ENCODE results near the gene ACTN1.

DNA sequence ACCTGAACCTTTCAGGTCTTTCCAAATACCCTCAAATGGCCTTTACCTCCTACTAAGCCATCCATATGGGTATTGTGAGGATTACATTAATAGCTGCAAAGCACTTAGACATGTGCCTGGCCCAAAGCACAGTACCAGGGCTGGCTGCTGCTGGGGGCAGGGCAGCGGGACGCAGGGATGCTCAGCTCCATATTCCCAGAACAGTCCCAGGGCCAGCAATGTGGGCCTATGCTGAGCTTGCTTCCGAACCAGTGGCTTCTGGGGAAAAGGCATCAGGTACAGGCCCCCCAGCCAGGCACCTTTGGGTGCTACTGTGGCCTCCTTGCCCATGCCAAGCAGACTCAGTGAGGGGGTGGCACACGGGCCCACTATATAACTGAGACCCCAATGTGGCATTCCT lies 10.4 kb downstream of the ACTN1 start:
- TF ChIP-seq, protein P1, sequence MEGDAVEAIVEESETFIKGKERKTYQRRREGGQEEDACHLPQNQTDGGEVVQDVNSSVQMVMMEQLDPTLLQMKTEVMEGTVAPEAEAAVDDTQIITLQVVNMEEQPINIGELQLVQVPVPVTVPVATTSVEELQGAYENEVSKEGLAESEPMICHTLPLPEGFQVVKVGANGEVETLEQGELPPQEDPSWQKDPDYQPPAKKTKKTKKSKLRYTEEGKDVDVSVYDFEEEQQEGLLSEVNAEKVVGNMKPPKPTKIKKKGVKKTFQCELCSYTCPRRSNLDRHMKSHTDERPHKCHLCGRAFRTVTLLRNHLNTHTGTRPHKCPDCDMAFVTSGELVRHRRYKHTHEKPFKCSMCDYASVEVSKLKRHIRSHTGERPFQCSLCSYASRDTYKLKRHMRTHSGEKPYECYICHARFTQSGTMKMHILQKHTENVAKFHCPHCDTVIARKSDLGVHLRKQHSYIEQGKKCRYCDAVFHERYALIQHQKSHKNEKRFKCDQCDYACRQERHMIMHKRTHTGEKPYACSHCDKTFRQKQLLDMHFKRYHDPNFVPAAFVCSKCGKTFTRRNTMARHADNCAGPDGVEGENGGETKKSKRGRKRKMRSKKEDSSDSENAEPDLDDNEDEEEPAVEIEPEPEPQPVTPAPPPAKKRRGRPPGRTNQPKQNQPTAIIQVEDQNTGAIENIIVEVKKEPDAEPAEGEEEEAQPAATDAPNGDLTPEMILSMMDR (IDR thresholded peaks at IDR 0.05), result no peak
- no peak for TF ChIP-seq POLR2A (IDR thresholded peaks at IDR 0.05)
